ENCODE measurements around the gene MYO1F.

DNA sequence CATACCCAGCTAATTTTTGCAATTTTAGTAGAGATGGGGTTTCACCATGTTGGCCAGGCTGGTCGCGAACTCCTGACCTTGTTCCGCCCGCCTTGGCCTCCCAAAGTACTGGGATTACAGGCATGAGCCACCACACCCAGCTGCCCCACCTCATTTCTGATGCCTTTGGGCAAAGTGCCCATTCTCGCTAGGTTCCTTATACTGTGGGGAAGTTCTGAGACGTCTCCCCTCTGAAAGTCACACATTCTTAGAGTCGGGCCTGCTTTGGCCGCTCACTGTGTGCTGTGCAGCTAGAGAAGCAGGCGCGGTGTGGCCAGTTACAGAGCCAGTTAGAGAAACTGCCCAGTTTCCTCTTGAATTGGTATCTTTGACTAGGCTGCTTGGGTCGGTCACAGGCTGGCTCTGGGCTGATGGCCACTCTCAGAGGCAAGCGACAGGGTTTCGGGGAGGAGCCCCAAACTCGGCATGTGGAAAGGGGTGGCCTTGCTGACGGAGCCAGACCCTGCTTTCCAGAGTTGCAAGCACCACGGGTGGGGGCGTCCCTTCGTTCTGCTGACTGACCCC is 92.8 kb downstream of the MYO1F start:
- TF ChIP-seq, protein P1, sequence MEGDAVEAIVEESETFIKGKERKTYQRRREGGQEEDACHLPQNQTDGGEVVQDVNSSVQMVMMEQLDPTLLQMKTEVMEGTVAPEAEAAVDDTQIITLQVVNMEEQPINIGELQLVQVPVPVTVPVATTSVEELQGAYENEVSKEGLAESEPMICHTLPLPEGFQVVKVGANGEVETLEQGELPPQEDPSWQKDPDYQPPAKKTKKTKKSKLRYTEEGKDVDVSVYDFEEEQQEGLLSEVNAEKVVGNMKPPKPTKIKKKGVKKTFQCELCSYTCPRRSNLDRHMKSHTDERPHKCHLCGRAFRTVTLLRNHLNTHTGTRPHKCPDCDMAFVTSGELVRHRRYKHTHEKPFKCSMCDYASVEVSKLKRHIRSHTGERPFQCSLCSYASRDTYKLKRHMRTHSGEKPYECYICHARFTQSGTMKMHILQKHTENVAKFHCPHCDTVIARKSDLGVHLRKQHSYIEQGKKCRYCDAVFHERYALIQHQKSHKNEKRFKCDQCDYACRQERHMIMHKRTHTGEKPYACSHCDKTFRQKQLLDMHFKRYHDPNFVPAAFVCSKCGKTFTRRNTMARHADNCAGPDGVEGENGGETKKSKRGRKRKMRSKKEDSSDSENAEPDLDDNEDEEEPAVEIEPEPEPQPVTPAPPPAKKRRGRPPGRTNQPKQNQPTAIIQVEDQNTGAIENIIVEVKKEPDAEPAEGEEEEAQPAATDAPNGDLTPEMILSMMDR (IDR thresholded peaks at IDR 0.05): no peak
- TF ChIP-seq EP300 (IDR thresholded peaks at IDR 0.05) (no peak), POLR2A (IDR thresholded peaks at IDR 0.05) (no peak)

Measured in tibial nerve (tissue), 4 donors.